IgD-negative memory B cell (primary cell): ENCODE data around the gene TTC16. TPM values are rescaled to one million over a fixed set of nuclear protein-coding genes. Genes with fewer than 3 reads are reported as not detected.

Experiments used
- H3K27ac Mint-ChIP-seq, 3 donors: one replicate each; pipeline ENCODE4 v1.8.0; 2020 to 2022; ENCODE audit warnings: mild to moderate bottlenecking in 3 of 3, mixed read lengths in 3 of 3, moderate library complexity in 1 of 3
- H3K27me3 Mint-ChIP-seq: one replicate; pipeline ENCODE4 v1.8.0; 2021; ENCODE audit warnings: mixed read lengths
- H3K36me3 Mint-ChIP-seq: one replicate; pipeline ENCODE4 v1.8.0; 2020; ENCODE audit warnings: mild to moderate bottlenecking, mixed read lengths
- H3K4me1 Mint-ChIP-seq, 3 donors: one replicate each; pipeline ENCODE4 v1.8.0; 2020 to 2022; ENCODE audit warnings: mixed read lengths in 3 of 3, mild to moderate bottlenecking in 1 of 3
- H3K4me3 Mint-ChIP-seq, 4 donors: one replicate each; pipeline ENCODE4 v1.8.0; 2020 to 2022; ENCODE audit warnings: mild to moderate bottlenecking in 4 of 4, mixed read lengths in 4 of 4, moderate library complexity in 3 of 4
- H3K9me3 Mint-ChIP-seq, 3 donors: one replicate each; pipeline ENCODE4 v1.8.0; 2020 to 2021; ENCODE audit warnings: mixed read lengths in 3 of 3, mild to moderate bottlenecking in 1 of 3
- polyA plus RNA-seq: library from polyadenylated mRNA; unstranded; fragments of 300-500 nt; fragmentation: Illumina TruSeq; gene quantifications from one replicate; pipeline ENCODE4 v1.2.3, GENCODE V29; 2021

Gene TTC16
- polyA plus RNA-seq, 1 donor from 2014 or later, result not detected

- Mint-ChIP-seq H3K27ac (no peak overlapping the region), H3K4me3 (no peak overlapping the region), H3K36me3 (peaks cover 2% of the 10 kb centered on the region), H3K27me3 (peaks cover 4% of the 10 kb centered on the region), H3K4me1 (no peaks in the 10 kb centered on the region), H3K9me3 (no peaks in the 10 kb centered on the region)
These were observed 26.4 kb upstream of the TTC16 start for GRCh38 chr9:127689329-127690000.

- H3K36me3 Mint-ChIP-seq, result peaks cover 2% of the 10 kb centered on the region
- H3K4me1 Mint-ChIP-seq, result no peaks in the 10 kb centered on the region
- H3K4me3 Mint-ChIP-seq, result no peak overlapping the region
- H3K27me3 Mint-ChIP-seq, result no peaks in the 10 kb centered on the region
- H3K9me3 Mint-ChIP-seq, result no peaks in the 10 kb centered on the region
- peak overlapping the region in 1 of 3 donors; percentile 71 for H3K27ac Mint-ChIP-seq
These were observed 25.1 kb upstream of the TTC16 start for GRCh38 chr9:127690735-127691134.

- Mint-ChIP-seq H3K4me1 (no peaks in the 10 kb centered on the region), H3K36me3 (no peaks in the 10 kb centered on the region), H3K4me3 (no peak overlapping the region), H3K27ac (peak overlapping the region in 1 of 3 donors; percentile 24), H3K9me3 (no peaks in the 10 kb centered on the region), H3K27me3 (no peaks in the 10 kb centered on the region)
These were observed 23.8 kb upstream of the TTC16 start for GRCh38 chr9:127692071-127692470.

GRCh38 chr9:127693143-127693542 lies 22.7 kb upstream of the TTC16 start:
- Mint-ChIP-seq H3K36me3 (no peaks in the 10 kb centered on the region), H3K4me3 (no peak overlapping the region), H3K27me3 (no peaks in the 10 kb centered on the region), H3K9me3 (no peaks in the 10 kb centered on the region), H3K27ac (no peak overlapping the region), H3K4me1 (no peaks in the 10 kb centered on the region)

GRCh38 chr9:127693697-127694096 lies 22.2 kb upstream of the TTC16 start:
- Mint-ChIP-seq H3K27ac (no peak overlapping the region), H3K36me3 (no peaks in the 10 kb centered on the region), H3K9me3 (no peaks in the 10 kb centered on the region), H3K4me1 (no peaks in the 10 kb centered on the region), H3K27me3 (no peaks in the 10 kb centered on the region), H3K4me3 (no peak overlapping the region)

GRCh38 chr9:127694890-127695720 lies 20.8 kb upstream of the TTC16 start:
- Mint-ChIP-seq H3K4me3 (no peak overlapping the region), H3K36me3 (no peaks in the 10 kb centered on the region), H3K9me3 (no peaks in the 10 kb centered on the region), H3K27me3 (no peaks in the 10 kb centered on the region), H3K27ac (no peak overlapping the region), H3K4me1 (peaks cover 5 to 8% (median 7%) of the 10 kb centered on the region in 3 donors)

- H3K9me3 Mint-ChIP-seq, result no peaks in the 10 kb centered on the region
- peaks cover 5 to 8% (median 7%) of the 10 kb centered on the region in 3 donors for H3K4me1 Mint-ChIP-seq
- no peaks in the 10 kb centered on the region for H3K36me3 Mint-ChIP-seq
- H3K27me3 Mint-ChIP-seq, result no peaks in the 10 kb centered on the region
- H3K27ac Mint-ChIP-seq, result peak overlapping the region in 1 of 3 donors; percentile 3
- H3K4me3 Mint-ChIP-seq, result peak overlapping the region in 2 of 4 donors; percentile 18 to 24
These were observed 18.3 kb upstream of the TTC16 start for GRCh38 chr9:127697575-127697974.

- no peak overlapping the region for H3K27ac Mint-ChIP-seq
- no peak overlapping the region for H3K4me3 Mint-ChIP-seq
- H3K27me3 Mint-ChIP-seq, result no peaks in the 10 kb centered on the region
- H3K9me3 Mint-ChIP-seq, result no peaks in the 10 kb centered on the region
- peaks cover 5 to 8% (median 7%) of the 10 kb centered on the region in 3 donors for H3K4me1 Mint-ChIP-seq
- no peaks in the 10 kb centered on the region for H3K36me3 Mint-ChIP-seq
These were observed 17.5 kb upstream of the TTC16 start for GRCh38 chr9:127698386-127698785.

- peak overlapping the region; percentile 37 to 59 (median 59) for H3K27ac Mint-ChIP-seq
- no peaks in the 10 kb centered on the region for H3K27me3 Mint-ChIP-seq
- no peaks in the 10 kb centered on the region for H3K36me3 Mint-ChIP-seq
- H3K4me3 Mint-ChIP-seq, result peak overlapping the region; percentile 77 to 97 (median 85)
- H3K4me1 Mint-ChIP-seq, result peaks cover 5 to 8% (median 7%) of the 10 kb centered on the region in 3 donors
- H3K9me3 Mint-ChIP-seq, result no peaks in the 10 kb centered on the region
These were observed 16.8 kb upstream of the TTC16 start for GRCh38 chr9:127698985-127699670.

GRCh38 chr9:127700140-127700539 lies 15.7 kb upstream of the TTC16 start:
- peak overlapping the region in 2 of 4 donors; percentile 36 to 90 for H3K4me3 Mint-ChIP-seq
- no peaks in the 10 kb centered on the region for H3K9me3 Mint-ChIP-seq
- no peaks in the 10 kb centered on the region for H3K27me3 Mint-ChIP-seq
- peaks cover 5 to 8% (median 7%) of the 10 kb centered on the region in 3 donors for H3K4me1 Mint-ChIP-seq
- H3K36me3 Mint-ChIP-seq, result no peaks in the 10 kb centered on the region
- H3K27ac Mint-ChIP-seq, result no peak overlapping the region

GRCh38 chr9:127700594-127701255 lies 15.2 kb upstream of the TTC16 start:
- Mint-ChIP-seq H3K9me3 (no peaks in the 10 kb centered on the region), H3K4me3 (peak overlapping the region in 1 of 4 donors; percentile 36)

GRCh38 chr9:127703289-127703946 lies 12.5 kb upstream of the TTC16 start:
- Mint-ChIP-seq H3K27me3 (no peaks in the 10 kb centered on the region), H3K4me3 (no peak overlapping the region), H3K4me1 (peaks cover 7 to 10% (median 8%) of the 10 kb centered on the region in 3 donors), H3K27ac (no peak overlapping the region), H3K36me3 (no peaks in the 10 kb centered on the region), H3K9me3 (no peaks in the 10 kb centered on the region)

More at GRCh38 chr9:127700594-127701255, 15.2 kb upstream of the TTC16 start:
- Mint-ChIP-seq H3K4me1 (peaks cover 5 to 8% (median 7%) of the 10 kb centered on the region in 3 donors), H3K36me3 (no peaks in the 10 kb centered on the region), H3K27ac (no peak overlapping the region), H3K27me3 (no peaks in the 10 kb centered on the region)

GRCh38 chr9:127705577-127706379 lies 10.1 kb upstream of the TTC16 start:
- H3K27me3 Mint-ChIP-seq, result peaks cover 3% of the 10 kb centered on the region
- no peak overlapping the region for H3K27ac Mint-ChIP-seq
- H3K4me3 Mint-ChIP-seq, result no peak overlapping the region
- H3K36me3 Mint-ChIP-seq, result peaks cover 4% of the 10 kb centered on the region
- peaks cover 0 to 6% (median 0%) of the 10 kb centered on the region in 3 donors for H3K4me1 Mint-ChIP-seq
- no peaks in the 10 kb centered on the region for H3K9me3 Mint-ChIP-seq
